Inflammatory macrophage (primary cell): ENCODE data around the gene GK.
"Not testable (repeated sequence)": the region's sequence is repeated elsewhere in the genome, so short reads cannot be mapped to it uniquely, and the experiment has no call there.

Source experiments
- DNase-seq, 2 donors: peaks; one replicate each; pipeline ENCODE4 v3.0.0-alpha.2; 2020 to 2022

The GK gene

DNA sequence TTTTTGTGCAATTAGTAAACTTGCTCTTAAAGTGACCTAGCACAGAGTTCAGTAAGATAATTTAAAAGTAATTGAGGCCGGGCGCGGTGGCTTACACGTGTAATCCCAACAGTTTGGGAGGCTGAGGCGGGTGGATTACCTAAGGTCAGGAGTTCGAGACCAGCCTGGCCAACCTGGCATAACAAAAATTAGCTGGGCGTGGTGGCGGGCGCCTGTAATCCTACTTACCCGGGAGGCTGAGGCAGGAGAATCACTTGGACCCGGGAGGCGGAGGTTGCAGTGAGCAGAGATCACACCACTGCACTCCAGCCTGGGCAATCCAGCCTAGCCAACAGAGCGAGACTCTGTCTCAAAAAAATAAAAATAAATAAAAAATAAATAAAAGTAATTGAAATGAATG is 1.2 kb downstream of the GK start:
- not testable (repeated sequence) for DNase-seq

DNA sequence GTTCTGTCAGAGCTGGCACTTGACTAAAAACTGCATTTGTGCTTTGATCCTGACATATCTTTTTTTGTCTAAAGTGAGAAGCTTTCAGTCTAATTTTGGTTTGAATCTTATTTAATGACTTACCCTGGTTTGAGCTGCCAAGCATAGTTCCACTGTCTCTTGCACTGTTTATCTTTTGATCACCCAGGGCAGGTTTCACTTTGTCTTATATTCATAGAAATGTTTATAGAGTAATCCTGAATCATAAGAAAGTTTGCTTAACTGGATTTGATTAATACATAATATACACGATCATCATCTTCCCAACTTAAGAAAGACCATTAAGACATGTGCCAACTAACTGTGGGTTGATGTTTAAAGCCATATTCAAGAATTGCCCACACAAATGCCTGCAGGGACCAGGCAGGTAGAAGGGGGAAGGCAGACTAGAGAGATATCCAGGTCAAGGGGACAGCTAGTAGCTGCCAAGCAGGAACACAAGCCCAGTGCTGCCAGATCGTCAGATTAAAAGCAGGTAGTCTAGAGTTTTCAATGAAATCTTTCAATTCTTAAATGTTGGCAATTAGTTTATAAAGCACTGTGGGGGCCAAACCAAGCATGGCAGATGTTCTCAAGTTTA is 1.9 kb downstream of the GK start:
- no peak for DNase-seq

DNA sequence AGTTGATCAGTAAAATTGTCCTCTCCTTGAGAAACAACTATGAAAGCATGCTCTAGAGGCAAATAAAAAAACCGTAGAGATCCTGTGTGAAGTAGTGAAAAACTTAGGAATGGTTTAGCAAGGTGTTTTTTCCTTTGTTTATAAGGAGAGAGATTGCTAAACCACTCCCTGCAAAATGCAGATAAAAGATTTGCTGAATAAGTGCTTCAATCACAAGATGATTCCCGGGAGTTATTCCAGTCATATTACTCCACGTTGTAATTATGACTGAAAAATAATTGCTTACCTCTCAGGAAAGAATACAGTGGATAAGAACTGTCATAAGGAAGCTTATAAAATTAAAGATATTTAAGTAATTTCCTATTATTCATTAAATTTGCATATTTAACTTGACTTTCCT is 2.8 kb downstream of the GK start:
- DNase-seq, result no peak

DNA sequence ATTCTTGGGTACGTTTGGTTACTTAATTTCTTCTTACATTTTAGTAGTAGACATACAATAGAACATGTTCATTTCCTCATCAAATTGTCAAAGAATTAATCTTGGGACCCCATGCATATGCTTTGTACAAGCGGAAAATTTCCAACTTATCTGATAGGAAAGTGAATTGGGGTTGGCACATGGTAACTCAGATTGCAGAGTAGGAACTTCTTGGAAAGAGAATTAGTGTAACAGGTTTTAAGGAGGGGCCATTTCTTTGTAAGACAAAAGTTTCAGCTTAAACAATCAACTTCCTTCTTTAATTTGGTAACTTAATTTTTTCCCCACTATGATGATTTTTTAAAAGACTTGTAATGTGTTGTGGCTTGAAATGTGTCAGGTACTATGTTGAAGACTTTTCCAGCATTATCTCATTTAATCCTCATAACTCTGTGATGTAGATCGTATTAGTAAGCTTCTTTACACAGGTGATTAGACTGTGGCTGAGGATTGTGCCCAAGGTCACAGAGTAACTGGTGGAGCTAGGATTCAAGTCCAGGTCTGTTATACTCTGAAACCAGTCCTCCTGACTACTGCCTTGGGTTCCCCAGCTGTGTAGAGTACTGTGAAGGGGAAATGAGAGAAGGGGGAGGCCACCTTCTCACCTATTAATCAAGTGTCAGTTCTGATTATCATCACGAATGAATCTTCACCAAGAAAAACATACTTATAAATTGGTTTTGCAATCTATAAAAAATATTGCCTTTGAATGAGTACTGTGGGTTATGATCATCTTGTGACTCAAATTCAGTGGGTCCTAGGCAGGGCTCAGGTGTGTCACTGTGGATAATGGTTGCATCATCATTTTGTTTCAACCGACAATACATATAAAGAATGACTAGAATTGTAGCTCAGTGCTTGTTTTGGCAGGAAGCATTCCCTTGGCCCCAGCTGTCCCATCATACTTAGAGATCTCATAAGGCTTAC is 4.3 kb downstream of the GK start:
- peak in 1 of 2 donors; percentile 58 for DNase-seq

DNA sequence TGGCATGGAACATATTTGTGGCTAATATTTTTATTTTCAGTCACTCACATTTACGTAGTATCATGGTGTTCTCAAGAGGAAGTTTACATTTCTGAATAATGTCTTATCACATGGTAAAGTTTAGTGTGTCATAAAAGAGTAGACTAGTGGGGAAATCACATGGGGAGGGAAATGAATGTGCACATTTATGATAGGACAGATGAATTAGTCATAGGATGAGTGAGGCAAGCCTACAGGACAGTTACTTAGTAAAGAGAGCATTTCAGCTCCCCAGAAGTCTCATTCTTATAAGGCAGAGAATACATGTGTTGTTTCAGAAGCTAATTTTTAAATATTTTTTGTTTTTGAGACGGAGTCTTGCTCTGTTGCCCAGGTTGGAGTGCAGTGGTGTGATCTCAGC is 6.2 kb downstream of the GK start:
- peak; percentile 71 to 90 for DNase-seq

DNA sequence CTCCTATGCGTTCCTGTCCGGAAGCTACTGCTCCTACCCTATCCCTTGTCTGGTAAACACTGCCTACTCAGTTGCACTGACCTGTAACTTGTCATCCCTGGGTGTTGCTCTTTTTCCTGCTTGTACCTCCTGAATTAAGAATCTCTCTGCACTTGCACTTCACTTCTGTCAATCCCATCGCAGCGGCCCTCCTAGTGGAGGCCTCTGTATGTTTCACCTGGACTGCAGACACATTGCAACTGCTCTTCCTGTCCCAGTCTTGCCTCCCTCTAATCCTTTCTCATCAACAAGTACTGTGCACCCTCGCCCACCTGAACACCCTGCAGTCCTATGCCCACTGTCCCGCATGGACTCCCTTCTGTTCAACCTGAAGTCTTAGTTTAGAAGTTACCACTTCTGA is 8.0 kb downstream of the GK start:
- DNase-seq, result no peak

DNA sequence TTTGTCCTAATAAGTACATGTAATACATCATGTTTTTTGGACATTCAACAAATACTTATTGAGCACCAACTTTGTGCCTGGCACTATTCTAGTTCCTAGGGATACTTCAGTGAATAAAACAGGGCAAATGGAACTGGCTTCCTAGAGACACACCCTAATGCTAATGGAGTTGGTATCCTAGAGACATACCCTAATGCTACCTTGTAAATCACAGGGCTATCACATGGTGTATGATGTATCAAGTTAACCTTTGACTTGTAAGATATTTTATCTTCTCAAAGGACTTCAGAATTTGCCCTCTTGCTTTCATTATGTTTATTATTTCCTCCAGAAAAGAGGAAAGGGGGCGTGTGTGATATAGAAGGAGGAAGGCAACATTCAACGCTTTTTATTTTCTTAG is 10.1 kb downstream of the GK start:
- DNase-seq, result no peak

DNA sequence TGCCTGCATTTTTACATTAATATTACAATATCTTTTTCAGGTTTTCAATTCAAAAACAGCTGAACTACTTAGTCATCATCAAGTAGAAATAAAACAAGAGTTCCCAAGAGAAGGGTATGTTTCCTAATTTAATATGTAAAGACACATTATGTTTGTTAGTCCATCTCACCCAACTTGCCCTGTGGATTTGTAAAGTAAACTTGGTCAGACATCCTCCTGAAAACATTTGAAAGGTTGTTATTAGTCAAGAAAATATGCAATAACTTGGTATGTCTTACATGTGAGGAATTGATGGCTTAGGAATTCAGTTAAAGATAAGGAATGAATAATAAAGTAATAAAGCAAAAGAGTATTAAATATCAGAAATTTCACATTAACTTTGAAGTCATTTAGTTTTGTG is 12.2 kb downstream of the GK start:
- DNase-seq, result no peak

DNA sequence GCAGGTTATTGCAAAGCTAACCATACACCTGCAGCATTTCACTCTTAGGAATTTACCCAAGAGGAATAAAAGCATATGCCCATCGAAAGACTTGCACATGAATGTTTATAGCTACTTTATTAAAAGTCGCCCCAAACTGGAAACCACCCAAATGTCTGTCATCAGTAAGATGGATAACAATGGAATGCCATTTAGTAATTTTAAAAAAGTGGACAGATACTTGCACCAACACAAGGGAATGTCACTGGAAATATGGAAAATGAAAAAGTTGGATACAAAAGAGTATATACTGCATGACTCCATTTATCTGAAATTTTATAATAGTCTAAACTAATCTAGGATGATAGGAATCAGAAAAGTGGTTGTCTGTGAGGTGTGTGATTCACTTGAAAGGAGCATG is 12.9 kb downstream of the GK start:
- DNase-seq, result no peak

DNA sequence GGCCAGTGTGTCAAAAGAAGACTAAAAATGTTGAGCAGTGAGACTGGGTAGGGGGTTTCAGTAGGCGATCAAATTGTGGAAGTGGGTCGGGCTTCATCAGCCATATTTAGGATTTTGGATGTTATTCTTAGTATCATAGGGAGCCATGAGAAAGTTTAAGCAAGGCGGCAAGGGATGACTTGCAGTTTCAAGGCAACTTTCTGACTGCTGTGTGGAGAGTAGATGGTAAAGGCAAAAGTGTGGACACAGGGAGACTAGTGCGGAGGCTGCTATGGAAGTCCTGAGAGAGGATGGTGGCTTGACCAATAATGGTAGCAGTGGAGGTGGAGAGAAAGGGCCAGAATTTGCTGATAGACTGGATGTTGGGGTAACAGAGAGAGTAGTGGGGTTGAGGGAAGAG is 15.4 kb downstream of the GK start:
- DNase-seq, result no peak

DNA sequence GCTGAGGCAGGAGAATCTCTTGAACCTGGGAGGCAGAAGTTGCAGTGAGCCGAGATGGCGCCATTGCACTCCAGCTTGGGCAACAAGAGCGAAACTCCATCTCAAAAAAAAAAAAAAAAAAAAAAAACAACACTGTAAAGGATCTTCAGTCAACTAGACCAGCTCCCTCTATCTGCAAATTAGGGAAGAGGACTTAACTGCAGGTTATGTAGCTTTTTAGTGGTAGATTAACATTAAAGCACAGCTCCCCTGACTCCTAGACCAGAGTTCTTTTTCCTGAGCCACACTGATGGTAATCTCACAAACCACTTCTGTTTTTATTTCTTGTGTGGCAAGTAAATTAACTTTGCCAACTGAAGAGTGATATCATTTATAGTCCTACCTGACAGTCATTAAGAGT is 18.0 kb downstream of the GK start:
- DNase-seq, result peak in 1 of 2 donors; percentile 4

DNA sequence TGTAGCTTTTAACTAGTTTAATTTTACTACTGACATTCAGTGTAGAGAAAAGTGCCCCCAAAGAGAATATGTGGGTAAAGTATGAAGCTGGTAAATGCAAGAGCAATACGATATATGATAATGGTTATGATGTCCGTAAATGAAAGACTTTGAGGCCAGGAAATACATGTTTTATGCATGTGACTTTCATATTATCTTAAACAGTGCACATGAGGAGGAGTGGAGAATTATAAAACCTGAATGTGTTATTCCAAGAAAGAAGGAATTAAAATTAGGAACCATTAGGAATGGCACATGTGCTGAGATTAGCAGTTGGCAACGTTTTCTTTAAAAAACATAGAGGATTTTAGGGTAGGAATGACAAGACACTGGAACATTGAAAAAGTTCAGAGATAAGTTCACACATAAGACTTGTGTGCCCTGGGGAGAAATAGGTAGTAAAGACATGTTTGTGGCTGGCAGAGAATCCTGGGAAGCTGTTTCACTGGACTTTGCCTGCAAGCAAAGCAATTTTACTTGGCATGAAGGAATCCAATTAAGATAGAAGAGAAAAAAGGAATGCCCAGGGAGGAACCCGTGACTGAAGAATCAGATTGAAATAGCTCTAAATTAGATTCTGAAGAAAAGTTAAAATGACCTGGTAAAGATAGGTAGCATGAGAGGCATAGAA is 20.0 kb downstream of the GK start:
- no peak for DNase-seq

DNA sequence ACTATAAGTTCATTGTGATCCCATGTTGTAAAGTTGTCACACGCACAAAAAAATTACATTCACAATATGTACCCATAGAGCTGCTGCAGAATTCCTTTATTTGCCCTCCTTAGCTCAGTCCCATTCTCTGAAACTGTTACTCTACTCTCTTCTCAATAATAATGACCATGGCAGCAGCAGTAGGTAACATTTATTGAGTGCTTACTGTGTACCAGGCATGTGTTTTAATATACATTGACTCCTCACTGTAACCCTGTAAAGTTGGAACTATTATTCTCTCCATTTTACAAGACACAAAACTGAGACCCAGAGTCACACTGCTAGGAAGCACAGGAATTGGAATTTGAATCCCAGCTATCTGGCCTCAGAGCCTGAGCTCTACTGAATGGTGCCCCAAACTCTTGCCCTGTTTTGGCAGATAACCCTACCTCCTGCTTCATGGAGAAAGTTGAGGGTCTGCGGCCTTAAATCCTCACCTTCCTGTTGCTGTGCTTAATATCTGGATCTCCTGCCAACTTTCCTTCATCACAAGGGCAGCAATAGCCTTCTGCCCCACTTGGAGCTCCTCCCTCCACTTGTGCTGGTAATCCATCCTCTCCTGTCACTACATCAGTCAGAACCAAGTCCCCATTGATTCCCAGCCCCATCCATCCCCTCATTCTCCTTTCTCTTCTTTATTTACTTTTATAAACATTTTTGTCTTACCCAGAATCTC is 20.8 kb downstream of the GK start:
- no peak for DNase-seq

DNA sequence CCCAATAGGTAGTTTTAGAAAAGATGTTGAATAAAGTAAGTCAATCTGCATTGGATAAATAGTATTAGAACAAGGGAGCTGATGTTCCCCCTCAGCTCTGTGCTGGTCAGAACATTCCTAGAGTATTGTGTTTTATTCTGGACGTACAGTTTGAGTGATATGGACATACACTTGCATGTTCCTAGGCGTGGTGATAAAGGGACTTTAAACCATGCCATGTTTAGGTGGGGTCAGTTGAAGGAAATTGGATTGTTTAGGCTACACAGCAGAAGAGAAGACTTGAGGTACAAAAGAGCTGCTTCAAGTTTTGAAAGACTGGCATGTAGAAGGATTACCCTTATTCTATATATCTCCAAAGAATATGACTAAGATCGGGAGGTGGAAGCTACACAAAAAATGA is 21.6 kb downstream of the GK start:
- DNase-seq, result no peak

DNA sequence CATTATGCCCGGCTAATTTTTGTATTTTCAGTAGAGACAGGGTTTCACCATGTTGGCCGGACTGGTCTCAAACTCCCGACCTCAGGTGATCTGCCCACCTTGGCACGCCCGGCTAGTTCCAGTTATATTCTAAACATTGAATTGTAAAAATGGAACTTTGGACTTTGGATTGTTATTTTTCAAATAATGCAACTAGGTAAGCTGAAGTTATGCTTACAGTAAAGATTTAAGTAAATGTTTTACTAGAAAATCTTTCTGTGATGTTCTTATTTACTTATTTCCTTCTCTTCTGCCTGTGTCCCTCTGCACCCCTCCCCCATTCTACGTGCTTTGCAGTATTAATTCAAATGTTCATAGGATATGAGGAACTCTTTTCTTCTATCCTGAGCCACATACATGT is 26.1 kb downstream of the GK start:
- DNase-seq, result no peak

DNA sequence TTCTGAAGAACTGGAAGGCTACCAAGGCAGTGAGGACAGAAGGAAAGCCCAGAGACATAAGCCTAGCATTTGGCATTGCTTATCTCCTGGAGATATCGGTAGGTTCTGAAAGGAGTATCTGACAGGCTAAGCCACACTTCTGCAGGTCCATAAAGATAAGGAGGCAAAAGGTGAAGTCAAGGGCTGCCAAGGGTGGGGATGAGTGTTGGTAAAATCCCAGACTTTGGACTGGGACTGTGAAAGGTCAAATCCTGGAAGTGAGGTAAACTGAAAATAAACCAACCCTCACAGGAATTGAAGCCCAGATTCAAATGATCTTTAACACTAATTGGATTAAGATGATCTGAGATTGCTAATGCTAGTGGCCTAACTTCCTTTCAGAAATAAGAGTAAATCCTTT is 27.4 kb downstream of the GK start:
- no peak for DNase-seq

DNA sequence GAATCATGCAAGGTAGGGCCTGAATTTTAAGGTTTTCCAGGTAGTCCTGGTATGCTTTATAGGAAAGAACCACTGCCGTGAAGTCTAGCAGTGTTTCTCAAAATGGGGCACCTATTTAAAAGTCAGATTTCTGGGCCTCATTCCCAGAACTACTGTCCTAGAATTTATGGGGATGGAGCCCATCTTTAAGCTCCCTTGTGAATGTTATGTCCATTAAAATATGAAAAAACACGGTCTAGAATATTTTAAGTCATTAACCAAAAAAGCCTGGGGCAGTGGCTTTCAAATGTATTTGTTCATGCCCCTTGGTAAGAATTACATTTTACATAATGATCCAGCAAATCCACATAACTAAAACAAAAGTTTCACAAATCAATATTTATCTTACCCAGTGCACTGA is 35.4 kb downstream of the GK start:
- DNase-seq, result no peak

DNA sequence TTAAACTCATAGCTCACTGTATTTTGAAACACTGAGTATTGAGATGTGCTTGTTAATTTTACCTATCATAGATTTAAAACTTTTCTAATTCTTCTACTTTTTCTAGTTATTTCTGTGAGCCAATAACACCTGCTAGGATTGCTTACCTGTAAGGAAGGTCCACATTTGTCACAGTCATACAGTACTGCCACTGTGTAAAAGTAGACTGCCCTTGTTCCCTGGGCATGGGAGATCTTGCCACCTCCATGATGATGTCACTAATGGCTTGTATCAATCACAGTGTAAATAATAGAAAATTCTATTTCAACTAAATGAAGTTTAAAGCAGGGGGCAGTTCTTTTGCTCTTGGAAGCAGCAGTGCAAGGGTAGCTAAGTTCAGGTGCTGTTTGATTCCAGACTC is 35.9 kb downstream of the GK start:
- DNase-seq, result no peak

DNA sequence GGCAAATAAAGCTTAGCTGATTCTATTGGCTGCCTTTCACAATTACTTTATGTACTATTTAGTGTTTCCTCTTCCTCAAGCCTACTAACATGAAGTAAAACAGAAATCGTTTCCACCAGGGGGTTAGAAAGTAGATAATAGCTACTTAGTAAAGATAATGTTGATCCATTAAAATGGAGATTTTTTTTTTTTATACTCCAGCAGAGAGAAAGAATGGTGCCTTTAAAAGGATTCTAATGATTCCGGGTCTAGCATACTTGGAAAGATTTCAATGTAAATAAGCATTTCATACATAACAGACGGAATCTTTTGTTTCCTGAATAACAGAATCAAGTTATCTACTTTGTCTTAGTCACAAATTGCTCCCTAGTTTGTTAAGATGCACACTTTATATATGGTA is 37.1 kb downstream of the GK start:
- no peak for DNase-seq

DNA sequence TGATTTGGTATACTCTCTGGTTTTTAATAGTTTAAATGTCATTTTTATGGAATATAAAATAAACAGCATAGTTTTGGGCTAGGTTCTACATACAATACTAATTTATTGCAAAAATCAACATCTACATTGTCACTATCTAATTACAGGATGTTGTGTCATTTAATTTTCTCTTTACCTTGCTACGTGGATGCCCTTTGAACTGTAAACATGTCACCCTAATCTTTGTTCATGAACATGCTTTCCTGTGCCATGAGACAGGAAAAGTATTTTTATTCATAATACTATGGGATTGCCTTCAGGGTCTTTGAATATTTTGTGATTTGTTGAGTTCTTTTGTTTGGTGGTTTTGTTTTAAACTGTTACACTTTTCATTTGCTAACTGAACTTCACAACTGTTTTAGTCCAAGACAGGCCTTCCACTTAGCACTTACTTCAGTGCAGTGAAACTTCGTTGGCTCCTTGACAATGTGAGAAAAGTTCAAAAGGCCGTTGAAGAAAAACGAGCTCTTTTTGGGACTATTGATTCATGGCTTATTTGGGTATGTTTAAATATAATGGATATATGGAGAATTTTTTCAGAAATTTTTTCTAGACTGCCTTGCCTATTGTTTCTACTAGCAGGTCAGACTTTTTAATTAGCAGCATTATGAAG is 40.9 kb downstream of the GK start:
- DNase-seq, result no peak

DNA sequence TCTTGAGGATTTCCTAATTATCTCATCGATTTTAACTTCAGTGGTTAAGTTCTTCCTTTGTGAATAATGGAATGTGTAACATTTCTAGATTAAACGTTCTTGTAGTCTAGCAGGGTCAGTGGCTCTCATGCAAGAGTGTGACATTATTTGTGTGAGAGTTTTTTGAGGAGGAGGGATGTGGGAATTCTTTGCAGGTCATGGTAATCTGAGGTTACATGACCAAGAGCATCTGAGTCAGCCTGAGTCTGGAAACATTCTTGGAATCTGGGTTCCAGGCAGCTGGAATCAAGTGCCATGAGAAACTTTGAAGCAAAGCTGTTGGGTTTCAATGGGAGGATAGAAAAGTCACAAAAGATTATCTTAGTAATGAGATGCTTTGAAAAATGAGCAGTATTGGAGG is 49.5 kb downstream of the GK start:
- no peak for DNase-seq

DNA sequence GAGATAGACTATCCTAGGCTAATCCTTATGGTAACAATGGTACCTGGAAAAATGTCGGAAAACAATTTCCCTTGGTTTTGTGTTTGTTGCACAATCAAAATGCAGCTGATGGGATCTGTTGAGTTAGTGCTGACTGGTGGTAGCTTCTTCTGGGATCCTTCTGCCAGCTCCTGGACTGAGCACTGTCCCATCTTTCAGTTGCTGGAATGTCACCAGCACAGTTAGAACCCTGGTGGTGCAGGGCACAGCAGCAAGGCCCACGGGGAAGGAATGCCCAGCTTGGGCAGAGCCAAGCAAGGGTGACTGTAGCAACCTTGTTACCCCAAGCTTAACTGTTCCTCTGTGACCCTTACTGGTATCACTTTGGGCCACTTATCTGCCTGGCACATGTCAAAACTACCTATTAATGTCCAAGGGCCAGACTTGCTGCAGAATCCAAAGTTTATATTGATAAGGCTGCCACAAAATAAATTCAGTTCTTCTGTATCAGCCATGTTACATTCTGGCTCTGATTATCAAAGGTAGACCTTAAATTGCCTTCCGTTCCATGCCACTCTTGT is 53.1 kb downstream of the GK start:
- DNase-seq, result no peak
